ENCODE measurements around the gene ITSN2.

ITSN2 gene

GRCh38 chr2:24330161-24330560 is 30.2 kb downstream of the ITSN2 start:
- no peaks in the 10 kb centered on the region for H4K20me1 ChIP-seq (ENCODE audit: insufficient read depth)
- H3K4me1 ChIP-seq (ENCODE audit: low read depth, poor library complexity, severe bottlenecking): peaks cover 24% of the 10 kb centered on the region
- no peak overlapping the region for H3K9ac ChIP-seq
- no peak overlapping the region for H3K27ac ChIP-seq
- no peaks in the 10 kb centered on the region for H3K36me3 ChIP-seq (ENCODE audit: insufficient read depth)
- no peaks in the 10 kb centered on the region for H3K27me3 ChIP-seq (ENCODE audit: insufficient read depth, low read depth)
- H3K4me2 ChIP-seq: no peak overlapping the region
- H2AFZ ChIP-seq (ENCODE audit: low read depth): no peak overlapping the region
- peaks cover 1% of the 10 kb centered on the region; the same call in 1 of the 2 replicates for H3K79me2 ChIP-seq (ENCODE audit: insufficient read depth, low read depth)
- no peak overlapping the region for H3K4me3 ChIP-seq (IDR thresholded peaks at IDR 0.05; ENCODE audit: insufficient read depth, low read depth, low read length)
- TF ChIP-seq, protein P1, sequence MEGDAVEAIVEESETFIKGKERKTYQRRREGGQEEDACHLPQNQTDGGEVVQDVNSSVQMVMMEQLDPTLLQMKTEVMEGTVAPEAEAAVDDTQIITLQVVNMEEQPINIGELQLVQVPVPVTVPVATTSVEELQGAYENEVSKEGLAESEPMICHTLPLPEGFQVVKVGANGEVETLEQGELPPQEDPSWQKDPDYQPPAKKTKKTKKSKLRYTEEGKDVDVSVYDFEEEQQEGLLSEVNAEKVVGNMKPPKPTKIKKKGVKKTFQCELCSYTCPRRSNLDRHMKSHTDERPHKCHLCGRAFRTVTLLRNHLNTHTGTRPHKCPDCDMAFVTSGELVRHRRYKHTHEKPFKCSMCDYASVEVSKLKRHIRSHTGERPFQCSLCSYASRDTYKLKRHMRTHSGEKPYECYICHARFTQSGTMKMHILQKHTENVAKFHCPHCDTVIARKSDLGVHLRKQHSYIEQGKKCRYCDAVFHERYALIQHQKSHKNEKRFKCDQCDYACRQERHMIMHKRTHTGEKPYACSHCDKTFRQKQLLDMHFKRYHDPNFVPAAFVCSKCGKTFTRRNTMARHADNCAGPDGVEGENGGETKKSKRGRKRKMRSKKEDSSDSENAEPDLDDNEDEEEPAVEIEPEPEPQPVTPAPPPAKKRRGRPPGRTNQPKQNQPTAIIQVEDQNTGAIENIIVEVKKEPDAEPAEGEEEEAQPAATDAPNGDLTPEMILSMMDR (conservative IDR thresholded peaks at IDR 0.05; ENCODE audit: low read depth, low read length): no peak

- Histone ChIP-seq H3K36me3 (ENCODE audit: insufficient read depth) (no peaks in the 10 kb centered on the region), H3K4me3 (IDR thresholded peaks at IDR 0.05; ENCODE audit: insufficient read depth, low read depth, low read length) (no peak overlapping the region), H3K4me1 (ENCODE audit: low read depth, poor library complexity, severe bottlenecking) (peaks cover 24% of the 10 kb centered on the region), H3K4me2 (no peak overlapping the region), H4K20me1 (ENCODE audit: insufficient read depth) (no peaks in the 10 kb centered on the region), H3K9ac (no peak overlapping the region), H3K27ac (no peak overlapping the region), H3K27me3 (ENCODE audit: insufficient read depth, low read depth) (no peaks in the 10 kb centered on the region), H2AFZ (ENCODE audit: low read depth) (no peak overlapping the region), H3K79me2 (ENCODE audit: insufficient read depth, low read depth) (no peaks in the 10 kb centered on the region; the same call in 1 of the 2 replicates)
- TF ChIP-seq, protein P1 (conservative IDR thresholded peaks at IDR 0.05; ENCODE audit: low read depth, low read length): no peak
Observed at GRCh38 chr2:24329700-24330099, 30.6 kb downstream of the ITSN2 start.

DNA sequence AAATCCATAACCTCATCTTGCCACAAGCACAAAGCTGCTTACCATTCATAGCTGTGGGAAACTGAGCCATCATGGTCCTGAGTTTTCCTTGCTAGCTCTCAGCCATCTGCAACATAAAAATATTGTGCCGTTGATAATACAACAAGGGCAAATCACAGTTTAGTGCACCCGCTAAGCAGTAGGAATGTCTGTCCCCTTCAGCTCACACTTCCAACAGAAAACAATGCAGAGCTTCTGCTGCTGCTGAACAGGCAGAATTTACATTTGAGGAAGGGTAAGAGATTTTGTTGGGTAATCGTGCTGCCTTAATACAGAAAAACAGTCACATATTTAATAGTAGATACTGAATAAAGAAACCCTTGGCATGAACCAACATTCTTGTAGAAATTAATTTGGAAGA is 32.3 kb downstream of the ITSN2 start:
- H3K9ac ChIP-seq: no peak overlapping the region
- TF ChIP-seq, protein P1 (conservative IDR thresholded peaks at IDR 0.05; ENCODE audit: low read depth, low read length): no peak
- H3K4me2 ChIP-seq: no peak overlapping the region
- H3K27ac ChIP-seq: no peak overlapping the region
- H2AFZ ChIP-seq (ENCODE audit: low read depth): no peak overlapping the region
- no peaks in the 10 kb centered on the region for H4K20me1 ChIP-seq (ENCODE audit: insufficient read depth)
- no peaks in the 10 kb centered on the region for H3K36me3 ChIP-seq (ENCODE audit: insufficient read depth)
- H3K27me3 ChIP-seq (ENCODE audit: insufficient read depth, low read depth): no peaks in the 10 kb centered on the region
- peaks cover 24% of the 10 kb centered on the region for H3K4me1 ChIP-seq (ENCODE audit: low read depth, poor library complexity, severe bottlenecking)
- no peak overlapping the region for H3K4me3 ChIP-seq (IDR thresholded peaks at IDR 0.05; ENCODE audit: insufficient read depth, low read depth, low read length)
- no peaks in the 10 kb centered on the region; the same call in 1 of the 2 replicates for H3K79me2 ChIP-seq (ENCODE audit: insufficient read depth, low read depth)

- Histone ChIP-seq H3K27me3 (ENCODE audit: insufficient read depth, low read depth) (no peaks in the 10 kb centered on the region), H3K4me2 (no peak overlapping the region), H3K4me1 (ENCODE audit: low read depth, poor library complexity, severe bottlenecking) (peaks cover 14% of the 10 kb centered on the region), H3K9ac (no peak overlapping the region), H3K79me2 (ENCODE audit: insufficient read depth, low read depth) (peaks cover 3% of the 10 kb centered on the region; the same call in 1 of the 2 replicates), H3K4me3 (IDR thresholded peaks at IDR 0.05; ENCODE audit: insufficient read depth, low read depth, low read length) (no peak overlapping the region), H4K20me1 (ENCODE audit: insufficient read depth) (no peaks in the 10 kb centered on the region), H3K27ac (no peak overlapping the region), H2AFZ (ENCODE audit: low read depth) (no peak overlapping the region), H3K36me3 (ENCODE audit: insufficient read depth) (no peaks in the 10 kb centered on the region)
- TF ChIP-seq, protein P1 (conservative IDR thresholded peaks at IDR 0.05; ENCODE audit: low read depth, low read length): no peak
Observed at GRCh38 chr2:24317491-24317920, 42.8 kb downstream of the ITSN2 start.

Data from KMS-11 (cell line).